ENCODE results near the gene DCTD.

Gene DCTD

GRCh38 chr4:182917182-182918043 lies at the start of gene DCTD:
Gene DCTD (minus strand): TSS chr4:182917386. CDS start chr4:182915568, 1,818 bp downstream.
- DNase-seq: peak; percentile 51

- DNase-seq: no peak
Measured at GRCh38 chr4:182960746-182961145, 43.6 kb upstream of the DCTD start.

- no peak for DNase-seq
Measured at GRCh38 chr4:182960228-182960627, 43.0 kb upstream of the DCTD start.

DNA sequence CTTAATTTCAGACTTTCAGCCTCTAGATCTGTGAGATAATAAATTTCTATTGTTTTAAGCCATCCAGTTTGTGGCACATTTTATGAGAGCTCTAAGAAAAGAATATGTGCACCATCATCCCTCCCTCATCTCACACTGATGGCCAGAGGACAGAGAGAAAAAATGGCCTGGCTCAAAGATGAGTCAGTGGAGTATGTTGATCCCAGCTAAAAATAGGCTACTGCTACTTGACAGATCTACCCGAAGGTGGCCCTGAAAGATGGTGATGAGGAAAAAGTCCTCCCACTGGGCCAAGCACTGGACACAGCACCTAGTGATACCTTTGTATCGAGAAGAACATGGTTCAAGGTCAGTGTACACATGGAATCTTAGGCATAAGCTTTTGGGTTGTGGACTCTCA lies 38.2 kb upstream of the DCTD start:
- DNase-seq: no peak

GRCh38 chr4:182944484-182945213 lies 27.5 kb upstream of the DCTD start:
- DNase-seq: no peak

DNA sequence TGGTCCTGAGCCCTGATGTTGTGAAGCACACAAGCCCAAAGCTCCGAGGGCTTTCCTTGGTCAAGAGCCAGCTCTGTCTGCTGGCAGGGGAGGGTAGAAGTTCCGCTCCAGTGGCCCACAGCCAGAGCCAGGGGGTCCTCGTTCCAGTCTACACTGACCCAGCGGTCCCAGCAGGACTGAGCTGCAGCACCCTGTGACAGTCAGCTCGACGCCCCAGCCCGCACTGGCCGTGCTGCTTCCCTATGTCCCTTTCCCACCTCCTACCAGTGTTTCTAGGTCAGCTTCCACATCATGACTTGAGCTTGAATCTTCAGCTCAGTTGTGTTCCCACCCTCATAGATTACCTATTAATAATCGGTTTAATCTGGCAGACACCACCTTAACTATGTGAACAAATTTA lies 22.5 kb upstream of the DCTD start:
- DNase-seq: no peak

- DNase-seq: peak; percentile 54
Measured at GRCh38 chr4:182938205-182938645, 21.0 kb upstream of the DCTD start.

DNA sequence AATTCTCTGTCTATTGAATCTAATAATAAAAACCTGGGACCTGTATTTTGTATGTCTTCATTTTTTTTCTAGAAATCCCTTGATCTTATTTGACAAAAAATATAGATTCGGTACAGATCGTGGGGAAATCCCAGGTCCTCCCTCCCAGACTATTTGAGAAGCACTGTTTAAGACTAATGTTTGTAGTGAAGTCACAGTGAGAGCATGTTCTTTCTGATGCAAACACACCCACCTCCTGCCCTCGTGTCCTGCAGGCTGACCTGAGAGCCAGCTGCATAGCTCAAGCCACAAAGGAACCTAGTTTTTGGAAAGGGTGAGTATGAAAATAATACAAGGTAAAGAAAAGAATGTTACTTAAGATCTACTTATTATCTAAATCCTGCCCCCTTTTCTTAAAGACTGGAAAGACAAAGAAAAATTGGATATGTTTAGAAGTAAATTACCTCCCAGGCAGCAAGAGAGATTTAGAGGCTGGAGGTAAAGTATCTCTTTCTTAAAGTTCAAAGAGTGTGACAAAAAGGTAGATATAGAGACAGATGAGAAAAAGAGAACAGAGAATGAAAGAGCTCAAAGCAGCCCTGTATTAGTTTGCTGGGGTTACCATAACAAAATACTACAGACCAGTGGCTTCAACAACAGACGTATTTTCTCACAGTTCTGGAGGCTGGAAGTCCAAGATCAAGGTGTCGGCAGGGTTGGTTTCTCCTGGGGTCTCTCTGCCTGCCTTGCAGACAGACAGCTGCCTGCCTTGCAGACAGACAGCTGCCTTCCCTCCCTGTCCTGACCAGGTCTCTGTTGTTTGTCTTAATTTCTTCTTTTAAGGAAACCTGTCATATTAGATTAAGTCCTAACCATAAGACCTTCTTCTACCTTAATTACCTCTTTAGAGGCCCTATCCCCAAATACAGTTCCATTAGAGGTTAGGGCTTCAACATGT lies 20.4 kb upstream of the DCTD start:
- DNase-seq: no peak

DNA sequence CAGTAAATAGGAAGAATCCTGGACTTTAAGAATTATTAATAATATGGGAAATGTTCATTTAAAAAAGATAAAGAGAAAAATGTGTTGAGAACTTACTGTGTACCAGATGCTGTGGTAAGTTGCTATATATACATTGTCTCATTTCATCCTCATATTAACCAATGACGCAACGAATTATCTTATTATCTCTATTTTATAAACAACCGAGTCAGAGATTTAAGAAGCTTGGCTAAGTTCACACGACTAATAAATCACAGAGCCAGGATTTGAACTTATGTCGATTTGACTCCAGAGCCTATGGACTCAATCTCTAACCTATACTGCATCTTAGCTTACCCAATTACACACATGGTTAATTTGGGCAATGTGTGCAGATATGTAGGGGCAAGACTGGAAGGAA lies 15.5 kb upstream of the DCTD start:
- no peak for DNase-seq

GRCh38 chr4:182931691-182932345 lies 14.6 kb upstream of the DCTD start:
- DNase-seq: no peak

GRCh38 chr4:182930889-182931288 lies 13.7 kb upstream of the DCTD start:
- no peak for DNase-seq

DNA sequence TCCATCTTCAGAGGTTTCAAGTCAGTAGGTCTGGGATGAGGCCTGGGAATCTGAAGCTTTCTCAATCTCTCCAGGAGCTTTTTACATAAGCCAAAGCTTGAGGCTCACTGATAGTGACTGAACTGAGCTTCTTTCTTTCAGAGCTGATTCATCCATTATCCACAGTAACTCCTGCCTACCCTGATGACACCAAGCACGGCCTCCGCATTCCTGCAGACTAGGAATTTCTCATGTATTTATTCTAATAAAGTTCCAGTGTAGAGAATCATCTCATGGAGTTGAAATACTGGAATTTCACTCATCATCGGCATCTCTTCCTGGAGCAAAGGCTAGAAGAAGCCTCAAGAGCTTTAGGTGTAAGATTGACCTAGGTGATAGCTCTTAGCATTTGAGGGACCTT lies 12.1 kb upstream of the DCTD start:
- no peak for DNase-seq

GRCh38 chr4:182928061-182928460 lies 10.9 kb upstream of the DCTD start:
- DNase-seq: no peak

- no peak for DNase-seq
Measured at GRCh38 chr4:182927505-182927904, 10.3 kb upstream of the DCTD start.

GRCh38 chr4:182925855-182926254 lies 8.7 kb upstream of the DCTD start:
- no peak for DNase-seq

DNA sequence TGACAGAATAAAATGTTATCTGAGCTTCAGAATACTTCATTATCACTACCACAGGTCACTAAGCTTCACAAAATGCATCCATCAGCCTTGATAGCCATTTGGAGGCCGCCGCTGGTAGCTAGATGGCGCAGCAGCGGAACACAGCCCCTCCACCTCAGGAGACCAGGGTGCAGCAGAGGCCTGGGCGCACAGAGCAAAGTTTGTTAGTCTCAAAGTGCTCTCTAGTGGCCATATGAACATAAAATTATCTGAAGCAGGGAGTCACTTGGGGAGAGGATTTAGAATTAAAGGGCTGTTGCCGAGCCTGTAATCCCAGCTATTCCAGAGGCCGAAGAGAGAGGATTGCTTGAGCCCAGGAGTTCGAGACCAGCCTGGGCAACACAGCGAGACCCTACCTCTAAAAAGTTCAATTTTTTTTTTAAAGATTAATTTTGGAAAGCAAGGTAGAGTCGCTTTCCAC lies 8.1 kb upstream of the DCTD start:
- no peak for DNase-seq

DNA sequence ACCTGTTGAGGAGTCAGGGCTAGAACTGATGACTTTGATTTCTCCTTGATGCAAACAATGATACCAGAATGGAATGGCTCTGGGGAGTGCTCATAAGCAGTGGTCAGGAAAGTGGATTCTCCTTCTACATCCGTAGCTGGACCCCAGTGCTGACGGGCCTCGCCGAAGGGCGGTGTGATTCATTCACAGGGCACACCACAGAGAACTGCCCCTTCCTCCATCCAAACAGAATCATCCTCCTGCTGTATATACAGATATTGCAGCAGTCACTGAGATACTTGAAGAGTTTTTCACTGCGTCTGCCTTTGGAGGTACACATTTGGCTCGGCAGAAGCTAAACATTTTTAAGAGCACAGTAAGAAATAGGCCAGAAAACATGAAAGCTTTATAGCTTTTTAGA lies 7.3 kb upstream of the DCTD start:
- no peak for DNase-seq

DNA sequence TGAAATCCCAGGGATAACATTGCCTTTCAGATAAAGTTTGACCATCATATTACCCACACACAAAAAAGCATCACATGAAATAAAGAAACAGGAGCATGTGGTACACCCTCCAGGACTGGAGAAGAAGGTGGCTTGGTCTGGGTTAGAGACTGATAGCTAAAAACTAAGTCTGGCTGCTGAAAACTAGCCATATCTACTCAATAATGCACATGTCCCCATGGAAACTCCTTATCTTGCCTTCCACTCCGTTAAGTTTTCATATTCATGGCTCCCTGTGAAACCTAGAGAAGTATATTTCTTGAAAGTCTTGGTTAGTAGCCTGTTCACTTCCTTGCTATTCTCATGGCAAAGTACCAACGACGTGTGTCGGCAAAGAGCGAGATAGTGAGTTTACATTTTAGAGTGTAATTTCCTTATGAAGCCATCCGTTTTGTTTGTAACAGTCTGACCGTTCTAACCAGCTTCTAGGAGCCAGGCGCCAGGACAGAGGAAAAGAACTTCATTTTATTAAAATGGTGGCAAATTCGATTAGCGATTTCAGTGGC lies 6.7 kb upstream of the DCTD start:
- DNase-seq: no peak

DNA sequence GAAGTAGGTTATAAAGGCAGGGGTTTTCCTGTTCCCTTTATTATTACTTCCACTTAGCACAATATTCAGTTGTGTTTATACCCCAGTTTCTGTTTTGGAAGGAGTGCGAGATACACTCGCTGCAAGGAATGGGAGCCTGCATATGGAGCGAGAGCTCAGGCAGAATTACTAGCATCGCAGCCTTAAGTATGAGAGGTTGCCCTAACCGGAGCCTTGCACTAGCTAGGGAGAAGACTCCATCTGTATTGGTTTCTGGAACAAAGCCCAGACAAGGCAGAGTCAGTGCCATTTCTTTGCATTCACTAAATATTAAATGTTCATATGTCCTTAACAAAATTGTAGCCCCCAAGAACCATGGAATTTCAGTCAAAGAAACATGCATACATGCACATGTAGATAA lies 6.2 kb upstream of the DCTD start:
- DNase-seq: no peak

DNA sequence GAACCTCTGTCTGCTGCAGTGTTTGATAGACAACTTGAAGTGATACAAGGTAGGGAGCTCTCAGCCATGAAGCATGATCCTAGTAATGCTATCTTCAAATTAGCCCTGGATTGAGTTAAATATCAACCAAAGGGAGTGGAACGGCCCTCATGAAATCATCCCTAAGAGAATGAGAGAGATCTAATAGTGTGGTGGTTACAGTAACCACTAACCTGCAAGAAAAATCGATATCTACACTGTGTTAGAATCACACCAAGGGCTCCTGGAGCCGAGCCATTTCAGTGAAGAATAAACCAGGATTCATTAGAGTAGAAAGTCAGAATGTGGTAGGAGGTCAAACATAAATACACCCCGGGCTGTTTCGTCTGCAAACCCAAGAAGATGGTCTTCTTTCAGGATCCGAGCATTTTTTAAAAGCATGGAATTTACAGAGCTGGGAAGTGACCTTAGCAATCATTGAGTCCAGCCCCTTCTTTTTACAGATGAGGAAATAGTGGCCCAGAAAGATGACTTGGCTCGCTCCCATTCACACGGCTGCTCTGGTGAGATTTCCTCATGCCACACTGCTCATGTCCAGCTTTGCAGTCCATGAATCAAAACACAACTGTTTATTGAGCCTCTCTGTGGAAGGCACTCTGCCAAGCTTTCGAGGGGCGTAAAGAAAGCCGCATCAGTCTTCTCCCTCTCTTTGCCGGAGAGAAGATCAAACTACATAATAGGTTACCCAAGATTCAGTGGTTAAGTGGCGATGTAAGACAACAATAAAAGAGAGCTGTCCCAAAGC lies 5.5 kb upstream of the DCTD start:
- DNase-seq: no peak

DNA sequence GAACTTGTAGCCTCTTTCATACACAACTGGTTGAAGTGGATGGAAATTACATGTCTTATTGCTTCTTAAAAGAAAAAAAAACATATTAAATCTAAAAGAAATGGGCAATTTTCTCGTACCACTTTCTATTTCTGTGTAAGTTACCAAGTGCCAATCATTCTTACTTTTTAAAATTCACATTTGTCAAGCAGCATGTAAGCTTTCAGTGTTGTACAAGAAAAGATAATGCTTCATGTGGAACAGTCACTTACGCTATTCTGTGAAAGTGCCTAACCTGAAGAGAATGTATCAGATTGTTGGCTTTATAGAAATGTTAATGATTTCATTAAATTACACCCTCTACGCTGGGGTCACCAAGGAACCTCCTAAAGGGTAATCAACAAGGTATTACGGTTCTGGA lies 4.4 kb upstream of the DCTD start:
- no peak for DNase-seq
